NCI-H748 (cell line): Measurements from ENCODE around the gene UCHL5.
A peak's percentile ranks its signal among the peaks of the same experiment; 100 is the strongest.
"Not testable (repeated sequence)": the region's sequence is repeated elsewhere in the genome, so short reads cannot be mapped to it uniquely, and the experiment has no call there.

Experiments used
- DNase-seq: peaks from one replicate; lab custom pipeline; 2025; ENCODE audit not compliant: unreplicated experiment; lab: John Stamatoyannopoulos, UW

Gene UCHL5

DNA sequence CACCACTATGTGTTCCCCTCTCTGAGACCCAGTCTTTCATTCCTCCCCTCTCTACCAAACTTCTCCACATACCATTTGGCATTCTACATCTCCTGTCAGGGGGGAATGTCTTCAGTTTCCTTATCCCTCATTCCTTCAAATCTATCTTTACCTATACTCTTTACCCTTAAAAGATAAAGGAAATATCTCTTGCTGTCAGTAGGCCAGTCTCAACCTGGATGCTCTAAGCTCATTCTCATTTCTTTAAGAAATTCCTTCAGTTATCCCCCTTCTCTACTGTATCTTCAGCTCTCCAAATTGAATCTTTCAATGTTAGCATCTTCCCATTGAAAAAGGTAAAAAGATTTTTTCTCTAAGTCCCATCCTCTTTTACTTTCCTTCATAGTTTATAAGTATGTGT is 6.8 kb upstream of the UCHL5 start:
- no peak for DNase-seq

DNA sequence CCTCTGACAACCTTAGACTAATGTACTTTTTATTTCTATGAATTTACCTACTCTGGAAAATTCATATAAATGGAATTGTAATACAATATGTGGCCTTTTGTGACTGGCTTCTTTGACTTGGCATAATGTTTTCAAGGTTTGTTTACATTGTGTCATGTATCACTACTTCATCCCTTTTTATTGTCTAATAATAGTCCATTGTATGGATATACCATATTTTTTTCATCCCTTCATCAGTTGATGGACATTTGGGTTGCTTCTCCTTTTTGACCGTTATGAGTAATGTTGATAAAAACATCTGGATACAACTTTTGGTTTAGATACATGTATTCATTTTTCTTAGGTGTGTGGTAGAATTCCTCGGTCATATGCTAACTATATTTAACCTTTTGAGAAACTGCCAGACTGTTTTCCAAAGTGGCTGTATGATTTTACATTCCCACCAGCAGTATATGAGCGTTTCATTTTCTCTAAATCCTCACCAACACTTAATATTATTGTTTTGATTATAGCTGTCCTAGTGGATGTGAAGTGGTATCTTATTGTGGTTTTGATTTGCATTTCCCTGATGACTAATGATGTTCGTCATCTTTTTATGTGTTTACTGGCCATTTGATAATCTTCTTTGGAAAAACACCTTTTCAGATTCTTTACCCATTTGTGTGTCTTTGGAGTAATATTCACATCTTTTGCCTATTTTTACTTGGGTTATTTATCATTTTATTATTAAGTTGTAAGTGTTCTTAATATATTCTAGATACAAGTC is 3.7 kb upstream of the UCHL5 start:
- no peak for DNase-seq

DNA sequence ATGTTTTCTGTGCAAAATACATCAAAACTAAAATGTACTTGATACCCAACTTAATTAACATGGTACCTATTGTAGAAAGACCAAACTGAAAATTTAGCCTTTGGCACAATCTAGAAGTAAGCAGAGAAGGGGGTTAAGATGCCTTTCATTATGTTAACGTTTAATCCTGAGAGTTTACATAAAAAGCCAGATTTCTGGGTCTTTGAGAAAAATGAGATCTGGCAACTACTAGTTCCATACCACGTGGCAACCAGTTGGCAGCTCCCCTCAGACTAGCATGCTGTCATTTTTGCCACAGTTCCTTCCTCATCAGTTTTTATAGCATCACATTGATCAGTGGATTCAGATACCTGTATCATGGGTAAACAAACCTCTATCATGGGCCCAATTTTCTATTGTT is 1.8 kb upstream of the UCHL5 start:
- no peak for DNase-seq

DNA sequence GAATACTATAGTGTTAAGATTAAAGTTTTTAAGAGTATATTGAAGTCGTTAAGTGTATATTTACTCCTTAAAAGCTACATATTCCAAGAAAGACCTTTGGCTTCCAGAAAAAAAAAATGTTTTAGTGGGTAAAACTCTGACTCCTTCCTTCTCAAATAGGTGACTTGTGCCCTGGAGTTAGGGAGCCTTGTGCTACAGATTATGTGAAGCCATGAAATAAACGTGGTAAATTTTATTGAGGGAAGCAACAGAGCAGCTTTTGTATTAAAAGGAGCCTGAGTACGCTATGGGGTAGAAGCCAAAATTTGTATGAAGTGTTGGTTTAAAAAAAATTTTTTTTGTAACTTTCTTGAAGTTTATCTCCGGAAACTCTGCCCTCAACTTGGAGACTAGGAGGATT is 1.2 kb upstream of the UCHL5 start:
- DNase-seq, result no peak

DNA sequence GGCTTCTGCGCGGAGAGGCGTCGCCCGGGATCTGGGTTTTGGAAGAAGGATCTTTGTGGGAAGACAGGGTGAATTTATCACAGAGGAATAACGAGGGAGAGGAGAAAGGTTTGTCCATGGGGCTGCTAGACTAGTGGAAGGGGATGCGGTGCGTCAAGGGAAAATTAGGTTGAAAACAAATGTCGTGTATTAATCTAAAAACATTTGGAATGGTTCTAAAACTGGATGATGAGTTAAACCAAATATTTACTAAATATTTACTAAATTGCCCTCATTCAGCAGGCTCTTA is 899 bp upstream of the UCHL5 start:
- DNase-seq, result no peak

DNA sequence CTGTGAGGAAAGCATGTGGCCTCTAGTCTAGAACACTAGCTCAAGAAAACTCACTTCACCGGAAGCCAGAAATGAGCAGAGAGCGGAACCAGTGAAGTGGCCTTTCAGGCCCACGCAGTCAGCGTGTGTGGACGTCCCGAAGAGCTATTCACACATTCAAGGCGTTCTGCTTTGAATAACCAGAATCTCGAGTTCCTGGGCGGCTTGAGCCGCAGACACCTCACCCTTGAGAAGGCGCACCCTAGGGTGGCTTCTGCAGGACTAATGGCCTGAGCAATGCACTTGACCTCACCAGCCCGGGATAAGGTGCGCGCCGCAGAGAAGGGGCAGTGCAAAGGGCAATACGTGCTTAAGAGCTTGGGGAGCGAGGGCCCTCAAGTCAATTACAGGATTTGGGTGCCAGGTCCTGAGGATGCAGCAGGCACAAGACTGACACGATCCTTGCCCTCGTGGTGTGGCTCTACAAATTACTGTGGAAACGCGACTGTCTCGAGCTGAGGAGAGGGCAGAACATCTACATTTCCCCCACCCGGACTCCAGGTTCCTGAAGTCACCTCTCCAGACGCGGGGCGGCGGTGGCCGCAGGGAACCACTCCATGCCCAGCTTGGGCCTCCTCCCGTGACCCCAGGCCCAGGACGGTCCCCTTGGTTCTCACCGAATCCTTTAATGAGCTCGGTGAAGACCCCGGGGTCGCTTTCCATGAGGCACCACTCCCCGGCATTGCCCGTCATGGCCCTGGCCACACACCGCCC is 455 bp downstream of the UCHL5 start:
- DNase-seq, result peak; percentile 57

DNA sequence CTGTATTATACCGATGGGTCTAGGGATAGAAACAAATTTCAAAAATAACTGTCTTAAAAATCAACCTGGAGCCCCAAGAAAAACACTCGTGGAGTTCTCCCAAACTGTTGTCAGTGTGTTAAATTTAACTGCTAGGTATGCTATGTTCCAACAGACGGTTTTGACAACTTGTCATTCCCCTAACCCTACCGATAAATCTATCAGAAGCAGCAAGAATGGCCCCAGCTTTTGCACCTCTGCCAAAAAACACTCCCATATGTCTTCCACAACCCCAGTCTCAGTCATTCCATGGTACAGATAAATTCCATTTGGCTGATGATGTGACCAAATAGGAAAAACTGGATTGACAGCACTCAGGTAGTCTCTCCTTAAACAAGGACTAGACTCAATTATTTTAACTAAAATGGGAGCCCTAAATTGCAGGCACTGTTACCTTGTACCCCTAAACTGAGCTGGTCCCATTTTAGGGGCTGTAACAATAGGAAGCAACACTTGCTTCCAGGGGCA is 4.9 kb downstream of the UCHL5 start:
- DNase-seq, result no peak

DNA sequence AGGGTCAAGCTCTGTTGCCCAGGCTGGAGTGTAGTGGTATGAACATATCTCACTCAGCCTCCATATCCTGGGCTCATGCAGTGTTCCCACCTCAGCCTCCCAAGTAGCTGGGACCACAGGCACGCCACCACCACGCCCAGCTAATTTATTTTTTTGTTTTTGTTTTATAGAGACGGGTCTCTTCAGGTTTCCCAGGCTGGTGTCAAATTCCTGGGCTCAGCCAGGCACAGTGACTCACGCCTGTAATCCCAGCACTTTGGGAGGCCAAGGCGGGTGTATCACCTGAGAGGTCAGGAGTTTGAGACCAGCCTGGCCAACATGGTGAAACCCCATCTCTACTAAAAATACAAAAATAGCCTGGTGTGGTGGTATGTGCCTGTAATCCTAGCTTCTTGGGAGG is 10.2 kb downstream of the UCHL5 start:
- DNase-seq, result not testable (repeated sequence)

DNA sequence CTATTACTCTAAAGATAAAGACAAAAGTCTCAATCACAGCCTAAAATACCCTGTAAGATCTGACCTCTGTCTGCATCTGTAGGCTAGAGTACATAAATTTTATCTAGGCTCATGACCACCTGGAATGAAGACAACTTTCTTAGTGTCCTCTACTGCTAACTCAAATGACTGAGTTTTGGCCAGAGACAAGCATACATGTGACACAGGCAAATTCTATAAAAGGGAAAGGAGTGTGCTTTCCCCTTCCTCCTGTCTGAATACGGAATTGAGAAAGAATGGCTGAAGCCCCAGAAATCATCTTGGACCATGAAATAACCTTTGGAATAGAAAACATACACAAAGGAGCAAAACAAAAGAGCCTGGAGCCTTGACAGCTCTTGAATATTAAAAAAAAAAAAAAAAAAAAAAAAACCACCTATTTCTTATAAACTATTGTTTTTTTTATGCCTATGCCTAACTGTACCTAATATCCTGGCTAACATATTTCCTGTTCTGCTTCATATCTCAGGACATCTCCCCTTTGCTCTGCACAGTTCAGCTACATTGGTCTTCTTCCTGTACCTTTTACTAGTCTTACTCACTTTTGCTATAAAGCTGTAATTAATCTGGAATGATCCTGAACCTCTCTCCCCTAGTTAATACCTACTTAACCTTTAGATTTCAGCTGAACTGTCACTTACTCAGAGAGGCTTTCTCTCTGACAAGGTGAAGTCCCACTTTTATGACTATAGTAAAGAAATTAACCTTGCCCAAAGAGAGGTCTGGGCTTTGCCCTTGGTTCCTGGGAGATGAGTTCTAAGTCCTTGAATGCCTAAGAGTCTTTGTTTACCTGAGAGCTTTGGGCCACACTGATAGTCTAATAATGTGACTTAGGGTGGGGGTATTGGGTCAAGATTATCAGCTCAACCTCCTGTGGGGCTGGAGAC is 16.1 kb downstream of the UCHL5 start:
- no peak for DNase-seq

DNA sequence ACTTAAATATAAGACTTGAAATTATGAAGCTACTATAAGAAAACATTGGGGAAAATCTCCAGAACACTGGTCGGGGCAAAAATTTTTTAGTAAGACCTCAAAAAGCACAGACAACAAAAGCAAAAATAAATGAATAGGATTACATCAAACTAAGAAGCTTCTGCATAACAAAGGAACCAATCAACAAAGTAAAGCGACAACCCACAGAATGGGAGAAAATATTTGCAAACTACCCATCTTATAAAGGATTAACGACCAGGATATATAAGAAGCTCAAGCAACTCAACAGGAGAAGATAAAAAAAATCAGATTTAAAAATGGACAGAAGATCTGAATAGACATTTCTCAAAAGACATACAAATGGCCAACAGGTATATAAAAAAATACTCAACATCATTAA is 19.1 kb downstream of the UCHL5 start:
- no peak for DNase-seq

DNA sequence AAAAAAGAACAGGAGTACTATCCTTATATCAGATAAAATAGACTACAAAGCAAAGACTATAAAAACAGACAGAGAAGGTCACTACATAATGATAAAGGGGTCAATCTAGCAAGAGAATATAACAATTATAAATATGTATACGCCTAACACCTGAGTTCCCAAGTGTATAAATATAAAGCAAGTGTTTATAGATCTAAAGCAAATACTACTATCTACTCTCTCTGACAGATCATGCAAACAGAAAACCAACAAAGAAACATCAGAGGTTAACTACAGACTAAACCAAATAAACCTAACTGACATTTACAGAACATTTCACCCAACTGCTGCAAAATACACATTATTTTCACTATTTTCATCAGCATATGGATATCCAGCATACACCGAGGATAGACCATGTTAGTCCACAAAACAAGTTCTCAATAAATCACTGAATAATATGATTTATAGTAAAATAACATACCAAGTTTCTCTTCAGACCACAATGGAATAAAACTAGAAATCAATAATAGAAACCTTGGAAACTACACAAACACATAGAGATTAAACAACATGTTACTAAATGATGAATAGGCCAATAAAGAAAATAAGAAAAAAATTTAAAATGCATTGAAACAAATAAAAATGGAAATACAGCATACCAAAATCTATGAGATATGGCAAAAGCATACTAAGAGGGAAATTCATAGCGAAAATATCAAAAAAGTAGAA is 22.7 kb downstream of the UCHL5 start:
- DNase-seq, result peak; percentile 75

DNA sequence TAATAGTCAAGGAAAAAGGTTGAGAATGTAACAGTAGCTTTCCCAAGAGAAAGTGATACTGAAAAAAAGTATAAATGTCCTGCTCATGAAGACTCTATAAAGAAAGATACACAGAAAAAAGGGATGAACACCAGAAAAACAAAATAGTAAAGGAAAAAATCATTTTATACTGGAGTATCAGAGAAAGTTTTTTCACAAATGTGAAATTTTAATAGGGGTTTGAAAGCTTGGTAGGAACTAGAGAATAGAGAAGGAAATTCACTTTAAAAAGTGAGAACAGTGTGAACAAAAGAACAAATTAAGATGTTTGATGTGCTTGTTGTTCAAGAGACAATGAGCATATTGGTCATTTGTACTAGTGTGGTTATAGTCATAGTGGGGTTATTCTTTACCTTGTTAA is 25.6 kb downstream of the UCHL5 start:
- DNase-seq, result no peak

DNA sequence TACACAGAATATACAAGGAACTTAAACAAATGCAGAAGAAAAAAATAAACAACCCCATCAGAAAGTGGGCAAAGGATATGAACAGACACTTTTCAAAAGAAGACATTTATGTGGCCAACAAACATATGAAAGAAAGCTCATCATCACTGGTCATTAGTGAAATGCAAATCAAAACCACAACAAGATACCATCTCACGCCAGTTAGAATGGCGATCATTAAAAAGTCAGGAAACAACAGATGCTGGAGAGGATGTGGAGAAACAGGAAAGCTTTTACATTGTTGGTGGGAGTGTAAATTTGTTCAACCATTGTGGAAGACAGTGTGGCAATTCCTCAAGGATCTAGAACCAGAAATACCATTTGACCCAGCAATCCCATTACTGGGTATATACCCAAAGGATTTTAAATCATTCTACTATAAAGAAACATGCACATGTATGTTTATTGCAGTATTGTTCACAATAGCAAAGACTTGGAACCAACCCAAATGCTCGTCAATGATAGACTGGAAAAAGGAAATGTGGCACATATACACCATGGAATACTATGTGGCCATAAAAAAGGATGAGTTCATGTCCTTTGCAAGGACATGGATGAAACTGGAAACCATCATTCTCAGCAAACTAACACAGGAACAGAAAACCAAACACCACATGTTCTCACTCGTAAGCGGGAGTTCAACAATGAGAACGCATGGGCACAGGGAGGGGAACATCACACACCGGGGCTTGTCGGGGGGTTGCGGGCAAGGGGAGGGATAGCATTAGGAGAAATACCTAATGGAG is 26.3 kb downstream of the UCHL5 start:
- DNase-seq, result not testable (repeated sequence)

DNA sequence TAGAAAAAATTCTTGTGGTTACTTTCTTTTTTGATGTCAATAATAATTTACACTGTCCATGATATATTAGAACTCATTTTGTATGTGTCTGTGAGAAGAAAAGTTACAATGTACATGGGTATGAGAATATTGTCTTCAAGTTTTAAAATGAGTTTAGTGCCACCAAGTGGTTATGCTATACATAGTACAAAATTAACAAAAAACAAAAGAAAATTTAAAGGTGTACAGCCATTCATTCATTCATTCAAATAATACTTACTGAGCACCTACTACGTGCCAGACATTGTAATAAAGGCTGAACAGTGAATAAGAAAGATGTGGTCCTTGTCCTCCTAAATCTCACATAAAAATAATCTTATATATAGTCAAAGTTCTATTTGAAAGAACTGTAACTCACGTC is 27.7 kb downstream of the UCHL5 start:
- no peak for DNase-seq

DNA sequence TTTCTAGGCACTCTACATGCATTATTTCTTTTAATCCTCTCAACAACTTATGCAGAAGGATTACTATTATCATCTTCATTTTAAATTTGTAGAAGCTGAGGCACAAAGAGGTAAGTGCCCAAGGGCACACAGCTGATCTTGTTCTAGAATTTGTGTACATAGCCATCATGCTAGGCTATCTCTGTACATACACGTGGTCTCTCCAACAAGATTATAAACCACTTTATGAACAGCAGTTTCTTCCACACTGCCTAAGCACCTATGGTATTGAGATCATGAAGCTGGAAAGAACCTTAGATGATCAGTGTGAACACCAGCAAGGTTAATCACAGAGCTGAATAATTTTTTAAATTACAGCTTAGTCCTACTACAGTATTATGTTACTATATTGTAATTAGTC is 28.9 kb downstream of the UCHL5 start:
- no peak for DNase-seq

DNA sequence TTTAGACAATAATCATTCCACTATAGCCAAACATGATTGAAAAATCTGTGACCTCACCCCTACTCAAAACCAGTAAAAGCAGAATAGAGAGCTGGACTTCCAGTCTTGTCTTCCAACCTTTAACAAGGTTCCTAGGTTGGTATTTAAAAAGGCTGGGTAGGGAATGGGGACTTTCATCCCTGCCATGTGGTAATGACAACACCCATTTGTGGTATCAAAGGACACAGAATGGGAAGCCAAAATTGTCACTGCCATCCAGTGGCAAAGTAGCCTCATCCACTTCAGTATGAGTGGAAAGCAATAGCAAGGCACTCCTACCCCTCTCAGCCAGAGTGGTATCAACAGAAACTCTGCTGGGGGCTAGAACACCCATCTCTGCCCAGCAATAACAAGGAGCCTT is 33.9 kb downstream of the UCHL5 start:
- no peak for DNase-seq

DNA sequence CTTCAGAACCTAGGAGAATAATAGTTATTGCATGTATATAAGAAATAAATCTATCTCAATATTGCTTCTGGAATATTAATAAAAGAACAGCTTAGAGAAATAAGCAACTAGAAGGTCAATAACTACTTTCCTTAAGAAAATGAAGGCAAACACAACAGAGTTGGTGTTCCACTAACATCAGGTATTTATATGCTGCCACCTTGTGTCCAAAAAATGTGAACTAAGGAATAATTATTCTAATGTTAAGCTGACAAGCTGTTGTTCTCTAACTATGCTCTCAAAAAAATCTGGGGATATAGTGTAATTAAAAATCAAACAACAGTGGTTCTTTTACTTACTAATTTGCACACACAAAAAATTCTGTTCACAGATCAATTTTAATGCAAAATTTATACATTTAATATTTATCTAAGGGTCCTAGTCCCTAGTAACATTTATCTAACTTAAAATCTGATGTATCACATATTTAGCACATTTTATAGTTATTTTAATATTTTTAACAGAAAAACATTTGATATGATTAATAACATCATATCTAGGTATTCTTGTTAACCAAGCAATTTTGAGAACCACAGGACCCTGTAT is 39.6 kb downstream of the UCHL5 start:
- peak; percentile 62 for DNase-seq

DNA sequence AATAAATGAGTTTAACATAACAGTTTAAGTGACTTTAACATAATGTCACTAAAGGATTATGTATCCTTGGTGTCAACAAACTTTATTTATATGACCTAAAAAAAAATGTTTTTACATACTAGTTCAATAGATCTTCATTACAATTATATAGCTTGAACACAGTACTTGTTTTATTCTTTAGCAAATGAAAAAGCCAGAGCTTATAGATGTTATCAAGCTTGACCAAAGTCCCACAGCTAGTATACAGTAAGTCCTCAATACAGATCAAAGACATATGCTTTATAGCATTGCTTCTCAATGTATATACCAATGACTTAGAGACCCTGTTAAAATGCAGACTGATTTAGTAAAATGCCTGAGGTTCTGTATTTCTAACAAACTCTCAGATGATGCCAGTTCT is 42.4 kb downstream of the UCHL5 start:
- DNase-seq, result no peak

DNA sequence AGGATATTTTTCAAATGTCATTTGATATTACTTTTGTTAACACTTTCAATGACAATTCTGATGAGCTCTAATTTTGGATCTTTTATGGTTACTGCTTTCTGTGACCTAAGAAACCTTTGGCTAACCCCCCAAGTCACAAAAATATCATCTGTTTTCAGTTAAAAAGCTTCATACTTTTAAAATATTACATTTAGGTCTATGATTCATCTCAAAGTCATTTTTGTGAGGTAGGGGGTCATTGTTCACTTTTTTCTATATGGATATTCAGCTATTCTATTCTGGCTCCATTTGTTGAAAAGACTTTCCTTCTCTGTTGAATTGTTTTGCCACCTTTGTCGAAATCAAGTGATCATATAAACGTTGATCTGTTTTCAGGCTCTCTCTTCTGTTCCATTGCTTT is 44.8 kb downstream of the UCHL5 start:
- no peak for DNase-seq

DNA sequence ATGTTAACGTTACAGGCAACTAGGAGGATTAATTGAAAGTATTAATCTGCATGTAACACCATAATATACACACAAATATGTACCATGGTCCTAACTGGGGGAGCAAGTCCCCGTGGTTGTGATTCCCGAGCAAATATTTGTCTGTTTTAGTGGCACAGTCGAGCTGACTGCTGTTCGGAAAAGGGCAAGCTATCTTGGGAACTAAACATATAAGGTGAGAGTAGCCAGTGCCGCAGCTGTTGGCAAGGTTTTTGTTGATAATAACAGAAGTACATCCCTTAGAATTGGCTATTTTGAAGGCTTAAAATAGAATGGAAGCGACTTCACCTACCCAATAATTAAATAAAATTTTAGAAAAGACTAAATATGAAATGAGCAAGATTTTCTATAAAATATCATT is 45.5 kb downstream of the UCHL5 start:
- DNase-seq, result no peak
